ENCODE data around the gene ACVR1B.
A peak's percentile ranks its signal among the peaks of the same experiment; 100 is the strongest.

ACVR1B gene

GRCh38 chr12:51960890-51961289, 9.4 kb downstream of the ACVR1B start:
- H3K4me2 ChIP-seq, result no peak overlapping the region

GRCh38 chr12:51961834-51962233, 10.3 kb downstream of the ACVR1B start:
- Histone ChIP-seq H3K4me1 (peaks cover 21% of the 10 kb centered on the region), H3K27ac (no peak overlapping the region), H3K4me3 (no peak overlapping the region), H4K20me1 (peaks cover 82% of the 10 kb centered on the region), H3K36me3 (peaks cover 29% of the 10 kb centered on the region), H3K9me3 (peaks cover 12% of the 10 kb centered on the region; the same call in 1 of the 2 replicates), H3K27me3 (no peaks in the 10 kb centered on the region), H3K4me2 (no peak overlapping the region), H3K9ac (no peak overlapping the region)
- no peak for TF ChIP-seq Cebpa-rat (IDR thresholded peaks at IDR 0.05)

More at GRCh38 chr12:51960890-51961289, 9.4 kb downstream of the ACVR1B start:
- H3K4me1 ChIP-seq, result peaks cover 21% of the 10 kb centered on the region
- peaks cover 38% of the 10 kb centered on the region for H3K36me3 ChIP-seq
- H3K9ac ChIP-seq, result no peak overlapping the region
- H3K9me3 ChIP-seq, result peaks cover 12% of the 10 kb centered on the region; the same call in 1 of the 2 replicates
- H3K27me3 ChIP-seq, result no peaks in the 10 kb centered on the region
- H3K27ac ChIP-seq, result no peak overlapping the region
- TF ChIP-seq Cebpa-rat (IDR thresholded peaks at IDR 0.05), result no peak
- peaks cover 82% of the 10 kb centered on the region for H4K20me1 ChIP-seq
- H3K4me3 ChIP-seq, result no peak overlapping the region

GRCh38 chr12:51962737-51963136, 11.2 kb downstream of the ACVR1B start:
- Histone ChIP-seq H3K4me2 (no peak overlapping the region), H3K36me3 (peaks cover 28% of the 10 kb centered on the region), H3K27me3 (no peaks in the 10 kb centered on the region), H3K9ac (no peak overlapping the region), H3K9me3 (peaks cover 12% of the 10 kb centered on the region; the same call in 1 of the 2 replicates), H3K4me3 (no peak overlapping the region), H4K20me1 (peaks cover 79% of the 10 kb centered on the region), H3K27ac (no peak overlapping the region), H3K4me1 (peaks cover 21% of the 10 kb centered on the region)
- no peak for TF ChIP-seq Cebpa-rat (IDR thresholded peaks at IDR 0.05)

GRCh38 chr12:51963477-51963876, 12.0 kb downstream of the ACVR1B start:
- Histone ChIP-seq H3K9me3 (peaks cover 12% of the 10 kb centered on the region; the same call in 1 of the 2 replicates), H3K27ac (no peak overlapping the region), H3K4me1 (peaks cover 18% of the 10 kb centered on the region), H3K4me3 (no peak overlapping the region), H4K20me1 (peaks cover 78% of the 10 kb centered on the region), H3K27me3 (no peaks in the 10 kb centered on the region), H3K9ac (no peak overlapping the region), H3K36me3 (peaks cover 28% of the 10 kb centered on the region), H3K4me2 (no peak overlapping the region)
- no peak for TF ChIP-seq Cebpa-rat (IDR thresholded peaks at IDR 0.05)

- TF ChIP-seq Cebpa-rat (IDR thresholded peaks at IDR 0.05), result no peak
- H3K36me3 ChIP-seq, result peaks cover 10% of the 10 kb centered on the region
- H3K4me3 ChIP-seq, result no peak overlapping the region
- H4K20me1 ChIP-seq, result peaks cover 96% of the 10 kb centered on the region
- no peaks in the 10 kb centered on the region for H3K9me3 ChIP-seq
- H3K9ac ChIP-seq, result no peak overlapping the region
- no peaks in the 10 kb centered on the region for H3K27me3 ChIP-seq
- 0 out of 2 replicates have a peak overlapping the region, but pooled peaks have one; percentile 85 for H3K4me2 ChIP-seq
- H3K4me1 ChIP-seq, result peaks cover 51% of the 10 kb centered on the region
- H3K27ac ChIP-seq, result no peak overlapping the region
Observed at GRCh38 chr12:51969643-51970042, 18.1 kb downstream of the ACVR1B start.

- no peak overlapping the region for H3K9ac ChIP-seq
- peaks cover 66% of the 10 kb centered on the region for H3K4me1 ChIP-seq
- H3K4me2 ChIP-seq, result peak overlapping the region; percentile 85
- no peaks in the 10 kb centered on the region for H3K27me3 ChIP-seq
- H3K36me3 ChIP-seq, result peaks cover 13% of the 10 kb centered on the region
- H3K9me3 ChIP-seq, result no peaks in the 10 kb centered on the region
- H4K20me1 ChIP-seq, result peaks cover 96% of the 10 kb centered on the region
- H3K27ac ChIP-seq, result no peak overlapping the region
- no peak overlapping the region for H3K4me3 ChIP-seq
- TF ChIP-seq Cebpa-rat (IDR thresholded peaks at IDR 0.05), result no peak
Observed at GRCh38 chr12:51970904-51971646, 19.6 kb downstream of the ACVR1B start.

- Histone ChIP-seq H3K4me3 (no peak overlapping the region), H3K36me3 (peaks cover 21% of the 10 kb centered on the region), H4K20me1 (peaks cover 92% of the 10 kb centered on the region), H3K4me2 (peak overlapping the region; percentile 85), H3K4me1 (peaks cover 73% of the 10 kb centered on the region), H3K27me3 (no peaks in the 10 kb centered on the region), H3K9ac (0 out of 2 replicates have a peak overlapping the region, but pooled peaks have one; percentile 56), H3K9me3 (no peaks in the 10 kb centered on the region), H3K27ac (peak overlapping the region; percentile 49)
- no peak for TF ChIP-seq Cebpa-rat (IDR thresholded peaks at IDR 0.05)
Observed at GRCh38 chr12:51971679-51972421, 20.4 kb downstream of the ACVR1B start.

GRCh38 chr12:51972422-51972812, 20.9 kb downstream of the ACVR1B start:
- H3K36me3 ChIP-seq, result peaks cover 26% of the 10 kb centered on the region
- peaks cover 88% of the 10 kb centered on the region for H4K20me1 ChIP-seq
- peak overlapping the region; percentile 85 for H3K4me2 ChIP-seq
- H3K9me3 ChIP-seq, result no peaks in the 10 kb centered on the region
- TF ChIP-seq Cebpa-rat (IDR thresholded peaks at IDR 0.05), result no peak
- no peak overlapping the region for H3K4me3 ChIP-seq
- H3K4me1 ChIP-seq, result peaks cover 74% of the 10 kb centered on the region
- H3K27ac ChIP-seq, result peak overlapping the region; percentile 49
- H3K27me3 ChIP-seq, result no peaks in the 10 kb centered on the region
- H3K9ac ChIP-seq, result peak overlapping the region; percentile 56

- Histone ChIP-seq H3K4me1 (peaks cover 74% of the 10 kb centered on the region), H3K9ac (peak overlapping the region; percentile 56), H3K27me3 (no peaks in the 10 kb centered on the region), H3K4me2 (peak overlapping the region; percentile 85), H3K9me3 (no peaks in the 10 kb centered on the region), H3K36me3 (peaks cover 29% of the 10 kb centered on the region), H4K20me1 (peaks cover 86% of the 10 kb centered on the region), H3K4me3 (no peak overlapping the region), H3K27ac (peak overlapping the region; percentile 49)
- TF ChIP-seq Cebpa-rat (IDR thresholded peaks at IDR 0.05), result no peak
Observed at GRCh38 chr12:51972849-51973273, 21.4 kb downstream of the ACVR1B start.

- Histone ChIP-seq H3K36me3 (peaks cover 36% of the 10 kb centered on the region), H3K27ac (0 out of 2 replicates have a peak overlapping the region, but pooled peaks have one; percentile 0), H3K4me3 (no peak overlapping the region), H3K9ac (peak overlapping the region; percentile 56; the same call in 1 of the 2 replicates), H3K9me3 (no peaks in the 10 kb centered on the region), H3K4me1 (peaks cover 74% of the 10 kb centered on the region), H4K20me1 (peaks cover 79% of the 10 kb centered on the region), H3K27me3 (no peaks in the 10 kb centered on the region), H3K4me2 (peak overlapping the region; percentile 85)
- TF ChIP-seq Cebpa-rat (IDR thresholded peaks at IDR 0.05), result no peak
Observed at GRCh38 chr12:51973560-51973959, 22.1 kb downstream of the ACVR1B start.
